ENCODE measurements around the gene SLC41A1.

SLC41A1 gene

DNA sequence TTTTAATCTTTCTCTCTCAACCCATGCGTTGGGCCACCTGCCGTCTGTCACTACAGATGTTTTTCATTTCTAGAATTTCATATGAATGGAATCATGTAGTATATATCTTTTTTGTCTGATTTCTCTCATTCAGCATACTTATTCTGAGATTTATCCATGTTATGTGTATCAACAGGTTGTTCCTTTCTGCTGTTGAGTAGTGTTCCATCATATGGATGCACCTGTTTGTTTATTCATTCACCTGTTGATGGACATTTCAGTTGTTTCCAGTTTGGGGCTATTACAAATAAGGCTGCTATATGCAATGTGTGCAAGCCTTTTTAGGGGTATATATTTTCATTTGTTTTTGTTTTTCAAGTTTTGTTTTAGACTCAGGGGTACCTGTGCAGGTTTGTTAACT lies 9.4 kb upstream of the SLC41A1 start:
- no peak for DNase-seq (ENCODE audit: low read depth)

DNA sequence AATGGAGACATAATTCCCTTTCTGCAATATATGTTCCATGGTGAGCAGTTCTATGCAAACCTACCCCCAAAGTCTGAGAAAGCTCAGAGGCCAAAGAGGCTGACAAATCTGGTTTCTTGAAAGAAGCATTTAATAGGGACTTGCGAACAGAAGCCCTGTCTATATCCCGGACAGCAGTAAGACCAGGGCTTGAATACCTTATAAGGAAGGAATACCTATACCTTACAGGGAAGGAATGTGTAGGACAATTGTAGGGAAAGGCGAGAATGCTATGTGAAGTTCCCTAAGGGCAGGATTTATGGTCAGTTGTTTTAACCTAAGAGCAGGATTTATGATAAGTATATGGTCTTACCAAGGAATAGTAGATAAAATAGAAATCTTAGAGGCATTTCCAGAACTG lies 5.0 kb upstream of the SLC41A1 start:
- no peak for DNase-seq (ENCODE audit: low read depth)

DNA sequence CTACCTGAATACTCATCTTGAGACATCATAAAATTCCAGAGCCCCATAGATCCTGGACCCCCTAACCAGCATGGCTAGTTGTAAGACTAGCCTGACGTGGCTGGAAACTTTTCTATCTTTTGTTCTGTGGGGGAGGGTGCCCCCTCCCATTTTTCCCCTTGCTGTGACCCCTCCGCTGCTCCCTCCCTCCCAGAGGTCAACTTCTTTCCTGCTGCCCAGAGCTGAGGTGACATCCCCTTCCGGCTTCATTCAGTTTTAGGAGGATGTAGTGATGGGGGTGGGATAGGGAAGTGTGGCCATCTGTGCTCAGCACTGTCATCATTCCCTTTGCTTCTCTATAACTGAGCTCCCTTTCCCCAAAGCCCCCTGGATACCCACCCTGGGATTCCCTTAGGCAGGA lies 4.4 kb upstream of the SLC41A1 start:
- DNase-seq (ENCODE audit: low read depth) = no peak

DNA sequence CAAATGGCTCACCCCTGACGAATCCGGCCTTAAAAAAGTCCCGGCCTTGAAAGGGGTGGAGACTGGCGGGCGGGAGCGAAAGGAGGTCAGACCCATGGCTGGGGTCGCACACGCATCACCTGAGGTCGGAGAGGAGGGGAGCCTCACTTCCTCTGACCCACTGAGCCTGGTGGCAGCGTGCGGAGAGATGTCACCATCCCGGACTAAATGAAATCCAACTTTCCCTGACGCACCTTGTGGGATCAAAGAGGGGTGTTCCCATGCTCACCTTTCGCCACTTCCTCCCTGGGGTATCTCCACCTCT lies 709 bp upstream of the SLC41A1 start:
- no peak for DNase-seq (ENCODE audit: low read depth)

DNA sequence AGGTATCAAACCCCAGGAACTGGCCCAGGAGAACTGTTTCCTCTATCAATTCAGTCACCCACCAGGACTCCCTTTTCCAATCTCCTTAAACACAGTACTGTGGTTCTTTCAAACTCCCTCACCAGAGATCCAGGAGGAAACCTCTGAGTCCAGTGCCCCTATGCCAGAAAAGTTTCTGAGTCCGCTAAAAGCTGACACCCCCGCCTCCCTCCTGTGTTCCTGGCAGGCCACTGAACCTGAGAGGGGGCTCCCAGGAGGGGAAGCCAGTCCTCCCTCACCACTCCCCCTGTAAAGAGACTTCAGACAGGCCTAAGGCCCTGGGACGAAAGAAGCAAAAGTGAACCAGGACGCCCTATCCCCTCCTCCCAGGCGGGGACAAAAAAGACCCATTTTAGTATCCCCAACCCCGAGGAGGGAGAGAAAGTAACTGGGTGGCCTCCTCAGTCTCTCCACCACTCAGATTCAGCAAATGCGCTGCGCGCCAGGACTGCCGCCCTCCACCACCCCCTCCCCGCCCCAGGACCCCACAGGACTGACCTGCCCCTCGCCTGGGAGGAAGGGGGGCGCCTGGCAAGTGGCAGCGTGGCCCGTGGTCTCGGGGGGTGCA lies 624 bp downstream of the SLC41A1 start:
- no peak for DNase-seq (ENCODE audit: low read depth)

DNA sequence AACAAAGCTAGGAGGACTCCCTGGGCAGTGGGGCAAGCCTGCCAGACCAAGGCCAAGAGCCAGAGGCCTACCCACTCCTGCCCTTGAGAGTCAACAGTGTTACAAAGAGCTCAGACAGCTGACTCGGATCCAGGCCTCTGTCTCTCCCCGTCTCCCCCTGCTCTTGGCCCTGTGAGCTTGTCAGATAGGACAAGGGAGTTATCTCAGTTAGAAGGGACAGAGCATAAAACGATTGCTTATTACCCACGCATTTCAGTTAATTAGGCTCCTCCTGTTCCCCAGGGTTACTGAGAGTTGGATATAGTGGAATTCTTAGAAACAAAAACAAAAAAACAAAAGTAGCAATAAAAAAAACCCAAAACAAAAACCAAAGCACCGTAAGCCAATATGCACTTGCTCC lies 1.3 kb downstream of the SLC41A1 start:
- no peak for DNase-seq (ENCODE audit: low read depth)

DNA sequence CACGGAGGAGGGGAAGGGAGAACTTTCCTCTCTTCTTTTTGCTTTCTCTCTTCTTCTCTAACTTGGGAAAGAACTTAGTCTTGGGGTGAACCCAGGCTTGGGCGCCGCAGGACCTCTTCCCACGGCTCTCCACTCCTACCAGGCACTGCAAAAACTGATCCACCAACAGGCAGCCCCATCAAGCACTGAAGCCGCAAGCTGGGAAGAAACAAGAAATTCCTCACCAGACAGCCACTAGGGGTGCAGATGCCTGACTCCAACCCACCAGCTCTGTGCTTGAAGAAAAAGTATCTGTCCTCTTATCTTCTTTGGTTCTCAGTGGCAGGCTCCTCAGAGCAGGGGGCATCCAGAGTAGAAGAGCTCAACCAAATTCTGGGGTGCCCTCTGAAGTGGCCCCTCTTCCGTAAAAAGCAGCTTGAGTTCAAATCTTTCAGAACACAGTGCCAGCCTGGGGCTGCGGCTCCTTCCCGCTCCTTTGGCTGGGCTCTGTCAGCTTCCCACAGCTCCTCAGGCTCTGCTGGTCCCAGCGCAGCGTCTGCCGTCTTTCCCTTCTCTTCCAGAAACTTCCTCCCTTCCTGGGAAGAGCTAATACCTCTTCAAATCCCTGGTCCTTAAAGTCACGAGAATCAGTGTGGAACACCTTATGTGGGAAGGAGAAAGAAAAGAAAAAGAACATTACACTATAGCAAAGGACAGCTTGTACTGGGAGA lies 2.4 kb downstream of the SLC41A1 start:
- DNase-seq (ENCODE audit: low read depth) = no peak

DNA sequence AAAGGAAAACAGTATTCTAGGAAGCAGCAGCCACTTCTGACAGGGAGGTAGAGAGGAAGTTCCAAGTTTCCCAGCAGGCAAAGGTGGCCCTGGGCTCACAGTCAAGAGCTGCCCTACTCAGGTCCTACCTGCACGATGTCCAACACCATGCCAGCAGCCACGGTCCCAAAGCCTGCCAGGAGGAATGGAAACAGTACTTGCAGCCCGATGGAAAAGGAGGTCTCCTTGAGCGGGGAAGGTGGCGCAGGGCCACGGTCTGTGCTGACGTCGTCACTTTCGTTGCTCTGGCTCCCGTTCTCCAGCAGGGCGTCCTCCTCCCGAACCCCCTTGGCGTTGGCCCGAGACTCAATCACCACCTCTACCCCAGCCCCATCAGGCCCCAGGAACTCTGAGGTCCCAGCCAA lies 3.1 kb downstream of the SLC41A1 start:
- DNase-seq (ENCODE audit: low read depth) = no peak

DNA sequence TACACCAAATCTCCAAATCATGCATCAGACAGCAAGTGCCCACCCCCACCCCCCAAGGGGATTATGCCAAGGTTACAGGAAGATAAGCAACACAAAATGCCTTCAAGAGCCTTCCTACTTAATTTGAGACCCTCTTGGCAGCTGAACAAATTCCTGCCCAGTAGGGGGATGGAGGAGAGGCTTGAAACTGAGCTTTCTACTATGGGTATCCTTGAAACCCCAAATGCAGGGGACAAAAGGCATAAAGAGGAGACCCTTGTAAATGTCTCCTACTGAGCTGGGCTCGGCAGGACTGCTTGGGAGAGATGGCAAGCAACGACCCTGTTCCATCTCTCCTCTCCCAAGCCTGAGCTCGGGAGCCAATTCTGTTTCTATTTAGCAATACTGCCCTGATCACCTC lies 3.5 kb downstream of the SLC41A1 start:
- no peak for DNase-seq (ENCODE audit: low read depth)

DNA sequence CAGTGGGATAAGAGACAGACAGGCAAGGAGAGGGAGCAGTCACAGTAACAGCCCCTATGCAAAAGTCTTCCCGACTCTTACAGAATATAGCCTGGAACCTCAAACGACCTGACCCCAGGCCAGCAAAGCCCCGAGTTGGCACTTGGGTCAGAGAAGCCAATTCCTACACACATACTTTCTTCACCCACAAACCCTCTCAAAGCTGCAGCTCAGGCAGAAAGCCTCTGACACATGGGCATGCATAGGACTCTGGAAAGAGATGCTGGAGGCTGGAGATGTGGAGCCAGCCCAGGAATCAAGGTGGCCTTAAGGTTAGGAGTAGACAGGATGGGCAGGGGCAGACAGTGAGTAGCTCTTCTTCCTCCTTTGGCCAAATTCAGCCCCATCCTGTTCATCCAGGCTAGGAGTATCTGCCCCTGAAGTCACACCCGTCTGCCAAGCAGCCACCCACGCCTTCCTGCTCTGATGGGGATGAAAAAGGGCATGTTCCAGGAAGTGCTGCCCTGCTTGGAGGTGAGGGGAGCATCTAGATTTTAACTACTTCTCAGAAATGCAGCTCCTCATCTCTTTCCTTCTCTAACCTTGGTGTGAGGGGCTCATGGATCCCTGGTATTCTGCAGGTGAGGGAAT lies 7.8 kb downstream of the SLC41A1 start:
- DNase-seq (ENCODE audit: low read depth) = no peak

DNA sequence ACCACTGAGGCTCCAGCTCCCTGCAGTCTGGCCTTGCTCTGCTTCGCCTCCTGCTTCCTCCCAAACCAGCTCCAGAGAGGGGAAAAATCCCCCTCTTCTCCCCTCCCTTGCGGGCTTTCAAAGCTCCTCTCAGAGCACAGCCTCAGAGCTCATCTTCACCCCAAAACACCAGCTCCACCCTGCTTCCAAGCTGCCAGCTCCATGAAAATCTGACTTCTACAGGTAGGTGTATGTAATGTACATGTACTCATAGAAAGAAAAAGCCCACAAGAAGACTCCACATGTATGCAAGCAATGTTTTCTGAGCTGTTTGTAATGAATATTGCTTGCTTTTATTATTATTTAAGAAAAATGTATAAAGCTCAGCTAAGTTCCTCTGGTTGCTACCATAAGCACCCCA lies 8.4 kb downstream of the SLC41A1 start:
- no peak for DNase-seq (ENCODE audit: low read depth)

DNA sequence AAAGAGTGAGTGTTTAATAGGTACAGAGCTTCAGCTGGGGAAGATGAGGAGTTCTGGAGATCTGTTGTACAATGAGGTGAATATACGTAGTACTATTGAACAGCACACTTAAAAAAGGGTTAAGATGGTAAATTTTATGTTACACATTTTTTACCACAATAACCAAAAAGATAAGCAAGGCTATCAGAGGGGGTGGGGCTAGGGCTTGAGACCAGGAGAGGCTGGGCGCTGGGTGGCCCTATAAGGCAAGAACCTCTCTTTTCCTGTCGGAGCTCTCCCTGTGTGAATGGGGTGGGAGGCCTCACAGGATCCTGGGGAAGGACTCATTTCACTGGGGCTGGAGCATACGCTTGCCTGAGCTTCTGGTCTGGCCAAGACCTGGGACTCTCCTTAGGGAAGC lies 9.0 kb downstream of the SLC41A1 start:
- no peak for DNase-seq (ENCODE audit: low read depth)

DNA sequence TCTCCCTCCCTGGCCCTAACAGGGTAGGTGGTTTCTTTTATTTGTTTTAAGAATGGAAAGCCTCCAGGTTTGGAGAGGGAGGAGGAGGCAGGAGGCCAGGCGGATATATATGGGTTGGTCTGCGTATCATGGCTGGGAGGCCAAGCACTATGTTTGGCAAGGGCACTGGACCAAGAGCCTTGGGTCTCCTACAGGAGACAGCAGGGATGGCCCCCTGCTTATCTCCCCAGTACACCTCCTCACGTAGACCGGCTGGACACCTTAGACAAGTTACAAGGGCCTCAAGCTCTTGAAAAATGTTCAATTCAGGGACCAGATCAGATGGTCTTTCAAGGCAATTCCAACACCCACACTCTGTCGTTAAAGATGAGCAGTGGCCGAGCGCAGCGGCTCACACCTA lies 10.9 kb downstream of the SLC41A1 start:
- no peak for DNase-seq (ENCODE audit: low read depth)

DNA sequence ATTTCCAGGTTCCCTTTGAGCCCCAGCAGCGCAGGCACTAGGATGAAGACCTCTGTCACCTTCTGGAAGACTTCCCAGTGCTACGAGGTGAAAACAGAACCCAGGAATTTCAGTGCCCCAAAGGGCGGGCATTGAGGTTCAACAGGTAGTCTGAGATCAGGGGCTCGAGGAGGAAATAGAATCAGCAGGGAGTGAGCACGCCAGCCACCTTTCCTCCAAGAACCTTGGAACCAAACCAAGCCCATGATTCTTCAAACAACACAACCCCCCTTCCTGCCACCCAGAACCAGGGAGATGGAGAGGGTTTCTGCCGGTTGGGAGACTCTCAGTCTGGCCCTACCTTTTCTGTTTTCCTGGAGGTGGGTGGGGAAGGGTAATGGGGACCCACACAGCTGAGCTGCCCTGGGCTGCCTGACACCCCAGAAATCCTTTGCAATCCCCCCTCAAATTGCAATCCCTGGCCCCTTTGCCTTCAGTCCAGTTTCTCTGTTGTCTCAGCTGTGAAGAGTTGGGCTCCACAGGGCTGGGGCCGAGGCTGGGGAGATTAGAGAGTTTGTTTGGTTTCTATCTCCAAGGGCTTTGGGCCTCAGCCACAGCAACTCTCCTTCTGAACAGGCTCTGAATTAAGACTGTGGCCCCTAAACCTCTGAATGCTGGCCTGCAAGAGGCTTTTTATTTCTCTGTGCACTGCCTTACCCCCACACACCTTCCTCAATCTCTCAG lies 11.9 kb downstream of the SLC41A1 start:
- DNase-seq (ENCODE audit: low read depth) = no peak

DNA sequence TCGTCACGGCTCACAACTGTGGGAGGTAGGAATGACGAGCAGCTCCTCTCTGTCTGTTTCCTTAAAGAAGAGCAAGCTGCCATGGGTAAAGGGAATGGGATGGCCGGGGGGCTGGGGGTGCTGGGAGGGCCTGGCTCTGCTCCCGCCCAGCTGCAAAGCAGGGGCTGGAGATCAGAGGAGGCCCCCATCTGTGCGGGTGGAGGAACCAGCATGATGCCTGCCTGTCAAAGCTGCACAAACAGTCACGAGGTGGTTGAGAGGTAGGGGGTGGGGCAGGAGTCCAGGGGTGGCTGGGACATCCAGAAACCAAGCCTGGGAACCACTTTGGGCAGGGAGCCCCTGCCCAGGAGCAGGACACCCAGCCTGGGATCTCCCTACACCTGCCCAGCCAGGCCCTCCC lies 12.6 kb downstream of the SLC41A1 start:
- no peak for DNase-seq (ENCODE audit: low read depth)

DNA sequence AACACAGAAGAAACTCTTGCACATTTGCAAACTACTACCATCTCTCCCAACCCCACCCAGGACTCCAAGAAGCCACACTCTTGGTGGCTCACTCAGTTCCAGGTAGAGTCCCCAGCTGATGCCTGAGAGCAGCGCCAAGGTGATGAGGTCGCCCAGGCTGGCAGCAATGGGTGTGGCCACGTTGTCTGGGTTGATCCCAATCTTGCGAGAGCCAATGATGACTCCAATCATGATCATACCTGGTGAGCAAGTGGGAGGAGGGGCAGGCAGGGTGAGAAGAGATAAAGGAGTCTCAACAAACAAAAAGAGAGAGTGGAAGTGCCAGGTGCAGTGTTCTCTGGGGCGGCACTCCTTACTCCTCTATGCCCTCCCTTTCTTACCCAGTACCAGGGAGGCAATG lies 14.4 kb downstream of the SLC41A1 start:
- no peak for DNase-seq (ENCODE audit: low read depth)

DNA sequence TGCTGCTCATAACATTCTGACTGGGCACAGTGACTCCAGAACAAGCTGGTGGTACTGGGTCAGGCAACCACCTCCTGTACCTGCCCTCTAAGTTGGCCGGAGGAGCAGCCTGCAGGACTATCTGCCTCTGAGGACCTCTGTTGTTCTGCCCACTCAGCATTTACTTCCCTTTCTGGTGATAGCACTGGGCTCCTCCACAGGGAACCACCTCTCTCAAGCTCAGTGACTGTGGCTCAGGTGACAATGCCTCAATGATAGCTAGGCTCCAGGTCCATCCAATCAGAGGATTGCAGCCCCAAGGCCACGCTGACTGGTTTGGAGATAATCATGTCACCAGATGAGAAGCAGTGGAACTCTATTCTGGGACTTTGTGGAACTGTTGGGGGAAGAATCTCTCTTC lies 15.8 kb downstream of the SLC41A1 start:
- no peak for DNase-seq (ENCODE audit: low read depth)

DNA sequence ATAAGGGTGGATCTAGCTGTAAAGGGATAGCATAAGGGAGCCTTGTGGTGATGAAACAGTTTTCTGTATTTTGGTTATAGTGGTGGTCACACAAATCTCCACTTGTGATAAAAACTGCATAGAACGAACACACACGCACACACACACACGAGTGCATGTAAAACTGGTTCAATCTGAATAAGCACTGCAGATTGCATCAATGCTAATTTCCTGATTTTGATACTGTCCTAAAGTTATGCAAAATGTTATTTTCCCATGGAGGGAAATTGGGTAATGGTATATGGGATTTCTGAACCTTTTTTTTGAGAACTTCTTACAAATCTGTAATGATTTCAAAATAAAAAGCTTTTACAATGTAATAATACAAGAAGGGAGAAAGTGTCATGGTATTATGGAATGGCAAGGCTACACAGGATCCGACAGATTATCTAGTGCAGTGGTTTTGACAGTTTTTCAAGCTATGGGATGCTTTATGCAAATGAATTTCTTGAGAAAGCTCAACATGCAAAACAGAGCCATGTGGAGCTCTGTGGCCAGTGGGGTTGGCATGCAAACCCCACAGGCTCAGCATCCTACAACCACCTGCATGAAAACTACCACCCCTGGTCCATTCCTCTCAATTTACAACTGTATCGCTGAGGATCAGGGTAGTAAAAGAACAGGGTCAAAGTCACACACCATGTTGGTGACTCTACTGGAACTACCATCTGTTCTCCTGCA lies 18.8 kb downstream of the SLC41A1 start:
- DNase-seq (ENCODE audit: low read depth) = no peak

DNA sequence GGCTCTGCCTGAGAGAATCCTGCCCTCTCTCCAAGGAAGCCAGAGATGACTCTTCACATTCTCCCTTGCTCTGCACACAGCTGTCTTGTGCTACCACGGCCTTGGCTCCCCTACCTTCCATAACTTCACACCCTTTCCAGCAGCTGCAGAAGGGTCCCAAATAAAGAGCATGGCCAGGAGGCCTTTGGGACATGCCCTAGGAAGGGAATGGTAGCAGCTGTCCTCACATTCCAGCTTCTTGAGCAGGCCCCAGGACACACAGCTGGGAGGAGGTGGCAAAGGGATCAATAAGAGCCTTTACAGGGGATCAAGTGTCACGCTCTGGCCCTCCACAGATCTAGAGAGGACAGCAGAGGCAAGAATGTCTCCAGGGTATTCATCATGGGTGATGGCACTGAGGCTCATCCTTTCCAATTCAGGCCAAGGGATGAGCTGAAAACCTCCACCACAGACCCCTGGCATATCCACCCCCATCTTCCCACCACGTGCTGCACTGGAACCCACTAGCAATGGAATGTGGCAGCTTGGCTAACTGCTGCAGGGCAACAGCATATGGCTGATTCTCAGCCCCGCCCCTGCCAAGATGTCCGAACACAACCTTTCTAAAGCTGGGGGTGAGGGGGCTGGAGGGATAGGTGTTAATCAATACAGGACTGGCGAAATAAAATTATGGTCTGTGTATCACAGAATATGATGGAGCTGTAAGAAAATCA lies 19.9 kb downstream of the SLC41A1 start:
- DNase-seq (ENCODE audit: low read depth) = no peak

DNA sequence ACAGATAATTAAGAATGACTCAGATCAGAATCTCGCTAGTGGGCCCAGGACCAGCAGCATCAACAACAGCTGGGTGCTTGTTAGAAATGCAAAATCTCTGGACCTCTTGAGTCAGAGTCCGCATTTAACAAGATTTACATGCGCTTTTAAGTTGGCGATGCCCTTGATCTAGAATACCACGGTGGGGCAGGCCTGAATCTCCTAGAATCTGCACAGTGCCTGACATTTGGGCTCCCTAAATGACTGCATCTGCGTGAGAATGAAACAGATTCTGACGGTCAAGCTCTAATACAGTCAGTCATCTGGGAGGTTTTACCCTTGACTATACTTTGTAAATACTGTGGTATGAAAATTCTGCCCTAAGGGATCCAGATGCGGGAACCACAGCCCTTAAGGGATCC lies 20.5 kb downstream of the SLC41A1 start:
- DNase-seq (ENCODE audit: low read depth) = no peak

DNA sequence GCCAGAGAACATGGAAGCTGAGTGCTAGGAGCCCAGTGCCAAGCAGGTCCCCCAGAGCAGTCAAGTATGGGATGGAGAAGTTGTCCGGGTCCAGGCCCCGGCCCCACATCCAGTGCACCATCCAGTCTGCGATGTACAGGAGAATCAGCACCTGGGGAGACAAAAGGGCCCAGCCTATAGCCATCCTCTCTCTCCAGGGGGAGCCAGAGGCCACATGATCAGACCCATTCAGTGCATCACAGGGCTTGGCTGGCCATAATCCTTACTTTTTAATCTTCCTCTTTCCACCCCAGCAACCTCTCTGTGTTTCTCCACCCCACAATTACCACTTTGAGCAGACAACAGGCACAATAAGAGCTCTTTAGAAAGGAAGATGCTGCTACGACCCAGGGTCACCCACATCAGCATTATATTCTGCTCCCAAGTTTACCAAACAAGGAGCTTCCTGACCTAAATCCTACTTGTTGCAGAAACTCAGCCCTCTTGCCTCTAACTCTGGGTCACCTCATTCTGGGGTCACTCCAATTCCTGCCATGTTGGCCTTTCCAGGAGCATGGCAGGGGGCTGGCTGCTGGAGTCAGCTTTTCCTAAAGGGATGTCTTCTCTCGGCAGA lies 21.3 kb downstream of the SLC41A1 start:
- DNase-seq (ENCODE audit: low read depth) = peak; percentile 13

All from stimulated activated CD8-positive, alpha-beta memory T cell treated with anti-CD3 and anti-CD28 coated beads, Interleukin-12 subunit alpha, Interleukin-12 subunit beta, amount 100 ng/mL, for 4 hours (primary cell).